ENCODE measurements around the gene SLC23A3.

SLC23A3 gene

GRCh38 chr2:219169930-219170654 lies at the start of gene SLC23A3:
TSS of gene SLC23A3 (minus strand) at chr2:219170029. CDS start at chr2:219169984, 45 bp downstream.
- DNase-seq (ENCODE audit: low read depth, low spot score) = no peak

DNA sequence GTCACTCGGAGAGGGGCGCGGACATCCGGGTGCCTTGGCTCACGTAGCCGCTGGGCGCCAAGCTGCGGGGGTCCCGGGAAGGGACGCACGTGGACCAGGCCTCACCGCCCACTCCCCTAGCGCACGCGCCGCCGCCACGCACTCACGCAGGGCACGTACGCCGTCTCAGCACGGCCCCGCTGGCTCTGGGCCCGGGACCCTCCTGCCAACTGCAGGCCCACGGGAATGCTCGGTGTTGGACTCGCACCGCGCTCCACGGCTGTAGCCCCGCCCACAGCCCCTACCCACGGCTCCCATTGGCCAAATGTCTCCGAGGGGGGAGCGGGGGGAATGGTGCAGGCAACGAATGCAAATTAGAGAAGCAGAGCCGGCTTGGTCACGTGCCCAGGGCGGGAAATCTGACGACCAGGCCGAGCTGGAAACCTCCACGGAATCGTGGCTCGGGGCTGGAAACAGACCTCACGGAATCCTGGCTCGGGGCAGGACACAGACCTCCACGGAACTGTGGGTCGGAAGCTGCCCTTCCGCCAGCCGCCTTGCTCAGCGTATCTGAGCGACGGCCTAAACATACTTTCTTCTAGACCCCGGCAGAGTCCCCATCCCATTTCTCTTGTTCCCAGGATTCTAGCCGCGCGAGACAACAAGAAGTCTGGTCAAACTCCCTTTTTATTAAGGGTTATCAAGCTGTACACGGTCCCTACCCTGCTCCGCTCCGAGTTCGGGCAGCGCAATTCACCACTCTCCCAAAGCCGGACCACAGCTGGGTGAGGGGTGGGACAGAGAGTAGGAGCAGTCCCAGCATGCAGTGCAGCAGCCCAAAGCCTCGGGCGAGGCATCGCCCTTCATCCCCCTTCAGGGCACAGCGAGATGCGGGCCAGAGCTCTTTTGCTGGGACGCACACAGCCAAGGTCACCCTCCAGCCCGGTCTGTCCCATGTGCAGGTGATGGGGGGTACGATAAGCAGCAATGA lies 49.2 kb upstream of the SLC23A3 start, which contains the start of gene ABCB6:
TSS of gene ABCB6 (minus strand) at position 227 of the 970 bp plus-strand sequence. CDS start 285 bp downstream, outside the sequence.
- DNase-seq (ENCODE audit: low read depth, low spot score) = peak; percentile 78

GRCh38 chr2:219218217-219218731 lies 48.4 kb upstream of the SLC23A3 start:
- DNase-seq (ENCODE audit: low read depth, low spot score) = no peak

- DNase-seq (ENCODE audit: low read depth, low spot score) = no peak
Measured at GRCh38 chr2:219216535-219216915, 46.7 kb upstream of the SLC23A3 start.

GRCh38 chr2:219215871-219216534 lies 46.2 kb upstream of the SLC23A3 start:
- no peak for DNase-seq (ENCODE audit: low read depth, low spot score)

DNA sequence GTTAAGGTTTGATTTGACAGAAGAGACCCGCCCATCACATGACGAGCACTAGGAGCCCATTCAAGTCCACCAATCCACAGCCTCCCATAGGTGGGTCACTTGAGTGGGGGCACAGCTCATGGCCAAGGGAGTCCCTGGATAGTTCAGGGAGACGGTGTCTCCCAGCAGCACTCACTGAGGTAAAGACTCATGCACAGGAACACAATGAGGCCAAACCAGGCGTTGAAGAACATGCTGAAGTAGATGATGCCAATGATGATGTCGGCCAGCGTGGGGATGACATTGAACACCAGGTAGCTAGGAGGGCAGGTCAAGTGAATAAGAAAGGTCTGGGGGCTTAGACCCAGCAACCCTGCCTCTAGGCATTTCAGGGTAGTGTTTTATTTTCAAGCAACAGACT lies 45.0 kb upstream of the SLC23A3 start:
- no peak for DNase-seq (ENCODE audit: low read depth, low spot score)

DNA sequence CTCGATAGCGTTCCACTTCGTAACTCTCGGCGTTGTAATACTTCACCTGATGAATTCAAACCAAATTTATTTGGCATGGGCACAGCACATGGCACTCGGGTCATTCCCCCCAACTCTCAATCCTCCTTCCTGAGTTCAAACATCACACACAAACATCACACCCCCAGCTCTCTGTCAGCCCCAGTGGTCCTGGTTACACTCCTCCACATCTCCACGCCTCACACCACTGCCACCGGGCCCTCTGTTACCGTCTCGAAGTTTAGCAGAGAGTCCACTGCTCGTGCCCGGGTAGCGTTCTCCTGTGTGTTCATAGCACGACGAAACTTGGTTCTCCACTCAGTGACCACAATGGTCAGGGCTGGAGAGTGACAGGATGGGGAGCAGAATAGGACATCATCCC lies 44.3 kb upstream of the SLC23A3 start:
- DNase-seq (ENCODE audit: low read depth, low spot score) = no peak

- DNase-seq (ENCODE audit: low read depth, low spot score) = no peak
Measured at GRCh38 chr2:219213486-219214071, 43.8 kb upstream of the SLC23A3 start.

DNA sequence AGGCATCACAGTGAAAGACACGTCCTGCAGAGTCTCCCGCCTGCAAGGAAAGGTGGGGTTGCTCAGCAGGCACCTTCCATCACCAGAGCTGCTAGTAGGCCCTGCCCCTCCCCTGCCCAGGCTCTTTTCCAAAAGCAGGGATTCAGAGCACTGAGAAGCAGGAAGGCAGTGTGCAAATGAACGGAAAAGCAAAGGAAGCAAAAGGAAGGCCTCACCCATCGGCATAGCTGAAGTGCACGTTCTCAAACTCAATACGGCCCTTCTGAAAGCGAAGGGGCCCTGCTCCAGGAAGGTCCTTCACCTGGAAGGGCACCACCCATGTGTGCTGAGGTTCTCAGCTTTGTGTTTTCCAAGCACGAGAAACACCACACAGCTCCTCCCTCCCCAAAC lies 43.2 kb upstream of the SLC23A3 start:
- DNase-seq (ENCODE audit: low read depth, low spot score) = no peak

- no peak for DNase-seq (ENCODE audit: low read depth, low spot score)
Measured at GRCh38 chr2:219210886-219211362, 41.1 kb upstream of the SLC23A3 start.

- DNase-seq (ENCODE audit: low read depth, low spot score) = no peak
Measured at GRCh38 chr2:219210196-219210885, 40.5 kb upstream of the SLC23A3 start.

DNA sequence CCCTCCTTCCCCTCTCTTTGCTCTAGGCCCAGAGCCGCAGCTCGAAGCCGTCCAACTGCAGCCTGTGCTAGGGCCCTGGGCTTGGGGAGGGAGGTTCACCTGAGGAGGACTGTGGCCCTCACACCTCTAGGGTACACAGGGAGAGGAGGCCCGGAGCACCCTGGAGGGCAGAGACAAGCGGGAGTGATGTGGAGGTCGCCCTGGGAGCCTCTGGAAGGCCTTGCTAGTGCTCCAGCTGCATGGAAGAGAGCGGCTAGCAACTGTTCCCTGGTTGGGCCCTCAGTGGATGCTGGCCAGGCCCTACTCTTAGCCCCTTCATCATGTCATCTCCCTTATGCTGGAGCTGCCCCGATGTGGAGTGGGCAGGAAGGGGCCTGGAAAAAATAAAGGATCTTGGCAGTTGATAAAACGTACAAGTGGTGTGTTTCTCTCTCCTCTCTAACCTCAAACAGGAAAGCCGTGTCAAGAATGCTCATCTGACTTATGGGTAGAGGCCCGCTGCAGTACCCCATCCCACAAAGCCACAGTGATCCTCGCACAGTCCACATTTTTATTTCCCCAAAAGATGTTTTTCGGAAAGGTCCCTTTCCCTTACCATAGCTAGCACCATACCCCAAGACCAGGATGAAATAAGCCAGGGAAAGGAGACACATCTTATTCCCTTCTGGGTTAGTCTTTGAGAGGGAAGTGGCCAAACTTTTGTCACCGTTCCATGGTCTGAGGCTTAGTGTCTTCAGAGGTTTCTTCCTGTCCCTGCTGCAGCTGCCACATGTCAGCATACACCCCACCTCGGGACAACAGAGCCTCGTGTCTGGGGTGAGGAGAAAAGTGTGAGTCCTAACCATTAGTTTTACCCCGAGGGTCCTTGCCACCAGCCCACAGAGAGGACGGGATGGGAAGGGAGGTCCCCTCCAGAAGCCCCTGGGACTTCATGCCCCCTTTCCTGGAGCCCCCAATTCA lies 39.7 kb upstream of the SLC23A3 start:
- DNase-seq (ENCODE audit: low read depth, low spot score) = no peak

GRCh38 chr2:219207884-219208740 lies 38.3 kb upstream of the SLC23A3 start:
- DNase-seq (ENCODE audit: low read depth, low spot score) = no peak

GRCh38 chr2:219207134-219207883 lies 37.5 kb upstream of the SLC23A3 start:
- DNase-seq (ENCODE audit: low read depth, low spot score) = no peak

- DNase-seq (ENCODE audit: low read depth, low spot score) = peak; percentile 87
Measured at GRCh38 chr2:219206328-219207133, 36.7 kb upstream of the SLC23A3 start, which contains the start of gene ZFAND2B. TSS of gene ZFAND2B (plus strand) at chr2:219206782. CDS start at chr2:219206988, 206 bp downstream.

GRCh38 chr2:219205981-219206327 lies 36.1 kb upstream of the SLC23A3 start:
- DNase-seq (ENCODE audit: low read depth, low spot score) = no peak

DNA sequence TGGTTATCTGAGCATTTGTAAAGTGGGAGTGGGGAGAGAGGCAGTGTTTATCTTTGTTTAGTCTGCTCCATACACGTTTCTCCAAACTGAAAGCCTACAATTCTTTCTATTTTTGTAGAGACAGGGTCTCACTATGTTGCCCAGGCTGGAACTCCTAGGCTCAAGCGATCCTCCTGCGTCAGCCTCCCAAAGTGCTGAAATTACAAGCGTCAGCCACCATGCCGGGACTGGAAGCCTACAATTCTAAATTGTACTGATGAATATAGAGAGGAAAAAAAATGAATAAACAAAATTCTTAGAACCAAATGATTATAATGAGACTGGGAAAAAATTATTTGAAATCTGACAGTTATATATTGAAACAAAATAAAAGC lies 35.3 kb upstream of the SLC23A3 start:
- no peak for DNase-seq (ENCODE audit: low read depth, low spot score)
